ENCODE measurements around the gene PILRA.

PILRA gene

DNA sequence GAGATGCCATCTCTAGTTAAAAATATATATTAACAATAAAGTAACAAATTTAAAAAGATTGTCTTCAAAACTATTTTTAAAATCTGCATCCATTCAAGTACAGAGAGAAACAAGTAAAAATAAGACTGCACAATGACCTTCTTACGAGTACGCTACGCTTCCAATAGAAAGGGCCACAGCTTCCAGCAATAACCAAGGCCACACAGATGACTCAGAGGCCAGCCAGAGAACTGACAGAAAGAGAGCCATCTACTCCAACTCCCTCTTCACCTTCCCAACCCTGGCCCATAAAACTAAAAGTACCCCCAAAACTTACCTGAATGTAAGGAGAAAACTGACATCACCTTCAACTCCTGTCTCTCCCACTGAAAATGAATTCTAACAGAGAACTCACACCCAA lies 26.8 kb downstream of the PILRA start:
- H3K27me3 Mint-ChIP-seq: peaks cover 4% of the 10 kb centered on the region
- H3K9me3 Mint-ChIP-seq: no peaks in the 10 kb centered on the region

DNA sequence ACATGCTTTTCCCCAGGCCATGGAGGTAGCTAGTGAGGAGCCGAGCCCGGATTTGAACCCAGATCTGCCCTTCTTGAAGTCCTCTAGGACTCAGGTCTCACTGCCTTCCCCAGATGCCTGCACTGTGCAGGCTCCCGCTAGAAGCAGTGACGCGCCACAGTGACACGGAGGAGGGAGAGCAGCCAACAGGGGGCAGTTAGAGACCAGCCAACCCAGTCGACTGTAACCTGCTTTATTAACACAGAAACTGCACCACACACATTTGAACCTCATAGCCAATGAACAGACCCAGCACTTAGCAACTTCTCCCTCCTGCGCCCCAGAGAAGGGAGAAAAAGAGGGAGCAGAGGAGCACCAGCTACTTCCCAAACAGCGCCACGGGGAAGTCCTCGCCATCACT lies 27.4 kb downstream of the PILRA start:
- no peak overlapping the region for H3K27ac Mint-ChIP-seq
- H3K9me3 Mint-ChIP-seq: no peaks in the 10 kb centered on the region
- H3K4me3 Mint-ChIP-seq: no peak overlapping the region
- H3K27me3 Mint-ChIP-seq: peaks cover 4% of the 10 kb centered on the region
- no peaks in the 10 kb centered on the region for H3K36me3 Mint-ChIP-seq (ENCODE audit: low read depth)
- H3K4me1 Mint-ChIP-seq (ENCODE audit: low read depth): peaks cover 23% of the 10 kb centered on the region
- no peak for DNase-seq

More for the DNA sequence above, 26.8 kb downstream of the PILRA start:
- Mint-ChIP-seq H3K4me3 (no peak overlapping the region), H3K4me1 (ENCODE audit: low read depth) (peaks cover 25% of the 10 kb centered on the region), H3K36me3 (ENCODE audit: low read depth) (no peaks in the 10 kb centered on the region), H3K27ac (no peak overlapping the region)
- no peak for DNase-seq

DNA sequence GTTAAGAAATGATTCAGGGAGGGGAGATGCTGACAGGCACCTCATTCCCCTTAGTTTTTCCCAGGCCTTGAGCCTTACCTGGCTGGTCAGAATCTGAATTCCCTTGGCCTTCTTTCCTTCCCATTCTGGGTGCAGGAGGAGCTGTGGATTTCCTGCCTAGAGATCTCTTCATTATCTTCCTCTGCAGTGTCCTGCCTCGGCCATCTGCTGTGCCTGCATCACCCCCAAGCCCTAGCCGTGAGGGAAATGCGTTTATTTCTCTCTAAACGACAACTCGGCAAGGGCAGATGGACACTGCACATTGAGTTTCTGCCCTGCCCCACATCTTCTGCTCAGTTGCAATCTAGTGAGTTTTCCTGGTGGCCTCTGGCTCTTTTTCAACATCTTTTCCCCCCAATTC lies 28.5 kb downstream of the PILRA start:
- Mint-ChIP-seq H3K9me3 (no peaks in the 10 kb centered on the region), H3K27ac (no peak overlapping the region), H3K27me3 (peaks cover 4% of the 10 kb centered on the region), H3K4me3 (no peak overlapping the region), H3K36me3 (ENCODE audit: low read depth) (no peaks in the 10 kb centered on the region), H3K4me1 (ENCODE audit: low read depth) (peaks cover 15% of the 10 kb centered on the region)
- DNase-seq: no peak

DNA sequence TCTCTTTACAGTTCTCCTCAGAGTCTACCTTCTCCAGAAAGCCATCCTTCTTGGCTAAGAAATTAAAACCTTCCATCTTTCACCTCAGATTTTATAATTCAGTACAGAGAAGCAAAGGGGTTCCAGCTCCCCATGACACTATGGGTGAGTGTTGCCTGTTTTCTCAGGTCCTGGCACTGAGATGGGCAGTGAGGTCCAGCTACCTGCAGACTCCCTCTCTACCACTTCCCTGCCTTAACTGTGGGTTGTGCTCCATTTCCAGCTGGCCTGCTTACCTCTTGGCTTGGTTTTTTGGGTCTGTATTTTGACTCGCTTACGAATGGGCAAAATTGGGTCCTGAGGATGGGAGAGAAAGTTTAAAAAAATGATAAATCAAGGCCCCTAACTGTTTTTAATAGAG lies 29.0 kb downstream of the PILRA start:
- H3K4me1 Mint-ChIP-seq (ENCODE audit: low read depth): peaks cover 13% of the 10 kb centered on the region
- no peak overlapping the region for H3K27ac Mint-ChIP-seq
- H3K4me3 Mint-ChIP-seq: no peak overlapping the region
- H3K9me3 Mint-ChIP-seq: no peaks in the 10 kb centered on the region
- H3K27me3 Mint-ChIP-seq: peaks cover 4% of the 10 kb centered on the region
- H3K36me3 Mint-ChIP-seq (ENCODE audit: low read depth): no peaks in the 10 kb centered on the region
- no peak for DNase-seq

DNA sequence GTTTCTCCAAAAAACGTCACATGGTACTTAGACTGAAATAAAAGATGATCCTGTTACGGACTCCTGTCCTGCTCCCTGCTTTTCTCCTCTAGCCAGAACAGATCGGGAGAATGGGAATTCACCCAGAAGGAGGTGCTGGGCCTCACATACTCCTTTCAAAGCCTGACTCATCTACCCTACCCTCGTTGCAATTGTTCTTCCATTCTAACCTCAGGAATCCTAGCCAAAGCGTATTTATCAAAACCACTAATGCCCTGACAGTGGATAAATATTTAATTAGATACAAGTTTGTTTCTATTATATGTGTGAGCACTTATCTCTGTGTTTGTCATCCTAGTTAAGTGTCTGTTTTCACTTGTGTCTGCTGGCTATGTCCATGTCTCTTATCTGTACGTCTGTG lies 33.5 kb downstream of the PILRA start:
- Mint-ChIP-seq H3K27me3 (no peaks in the 10 kb centered on the region), H3K4me3 (no peak overlapping the region), H3K9me3 (no peaks in the 10 kb centered on the region), H3K36me3 (ENCODE audit: low read depth) (no peaks in the 10 kb centered on the region), H3K27ac (no peak overlapping the region), H3K4me1 (ENCODE audit: low read depth) (peaks cover 5% of the 10 kb centered on the region)
- DNase-seq: no peak

DNA sequence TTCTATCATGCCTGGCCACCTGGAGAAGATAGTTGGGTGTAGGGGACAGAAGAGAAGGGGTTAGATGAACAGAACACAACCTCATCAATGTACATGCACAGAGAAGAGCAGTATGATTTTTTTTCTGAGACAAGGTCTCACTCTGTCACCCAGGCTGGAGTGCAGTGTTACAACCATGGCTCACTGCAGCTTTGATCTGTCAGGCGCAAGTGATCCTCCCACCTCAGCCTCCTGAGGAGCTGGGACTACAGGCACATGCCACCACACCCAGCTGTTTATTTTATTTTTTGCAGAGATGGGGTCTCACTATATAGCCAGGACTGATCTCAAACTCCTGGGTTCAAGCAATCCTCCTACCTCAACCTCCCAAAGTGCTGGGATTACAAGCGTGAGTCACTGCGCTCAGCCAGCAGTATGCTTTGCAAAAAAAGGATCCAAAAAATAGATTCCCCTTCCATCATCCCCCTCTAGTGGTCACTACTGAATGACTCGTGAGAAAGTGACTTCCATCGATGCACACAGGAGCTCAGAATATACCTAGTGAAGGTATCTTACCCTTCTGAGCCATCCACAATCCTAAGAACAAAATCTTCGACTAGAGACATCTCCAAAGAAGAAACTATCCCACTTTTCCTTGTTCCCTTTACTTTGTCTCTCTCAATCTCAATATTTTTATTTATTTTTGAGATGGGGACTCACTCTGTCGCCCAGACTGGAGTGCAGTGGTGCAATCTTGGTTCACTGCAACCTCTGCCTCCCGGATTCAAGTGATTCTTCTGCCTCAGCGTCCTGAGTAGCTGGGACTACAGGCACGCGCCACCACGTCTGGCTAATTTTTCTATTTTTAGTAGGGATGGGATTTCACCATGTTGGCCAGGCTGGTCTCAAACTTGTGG lies 34.2 kb downstream of the PILRA start:
- Mint-ChIP-seq H3K4me1 (ENCODE audit: low read depth) (peaks cover 5% of the 10 kb centered on the region), H3K9me3 (no peaks in the 10 kb centered on the region), H3K27me3 (no peaks in the 10 kb centered on the region), H3K36me3 (ENCODE audit: low read depth) (no peaks in the 10 kb centered on the region), H3K4me3 (no peak overlapping the region), H3K27ac (no peak overlapping the region)
- DNase-seq: peak; percentile 47

DNA sequence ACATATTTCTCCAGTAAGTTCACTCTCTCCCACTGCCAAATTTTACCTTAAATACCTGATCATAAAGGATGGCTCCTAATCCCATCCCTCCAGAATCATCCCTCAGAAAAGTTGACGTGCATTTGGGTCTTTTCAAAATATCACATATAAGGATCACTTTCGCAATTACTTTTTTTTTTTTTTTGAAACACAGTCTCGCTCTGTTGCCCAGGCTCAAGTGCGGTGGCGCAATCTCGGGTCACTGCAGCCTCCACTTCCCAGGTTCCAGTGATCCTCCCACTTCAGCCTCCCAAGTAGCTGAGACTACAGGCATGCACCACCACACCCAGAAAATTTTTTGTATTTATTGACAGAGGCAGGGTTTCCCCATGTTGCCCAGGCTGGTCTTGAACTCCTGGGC lies 37.8 kb downstream of the PILRA start:
- no peaks in the 10 kb centered on the region for H3K27me3 Mint-ChIP-seq
- no peak overlapping the region for H3K27ac Mint-ChIP-seq
- H3K36me3 Mint-ChIP-seq (ENCODE audit: low read depth): no peaks in the 10 kb centered on the region
- DNase-seq: no peak
- H3K4me3 Mint-ChIP-seq: no peak overlapping the region
- H3K9me3 Mint-ChIP-seq: no peaks in the 10 kb centered on the region
- peaks cover 5% of the 10 kb centered on the region for H3K4me1 Mint-ChIP-seq (ENCODE audit: low read depth)

DNA sequence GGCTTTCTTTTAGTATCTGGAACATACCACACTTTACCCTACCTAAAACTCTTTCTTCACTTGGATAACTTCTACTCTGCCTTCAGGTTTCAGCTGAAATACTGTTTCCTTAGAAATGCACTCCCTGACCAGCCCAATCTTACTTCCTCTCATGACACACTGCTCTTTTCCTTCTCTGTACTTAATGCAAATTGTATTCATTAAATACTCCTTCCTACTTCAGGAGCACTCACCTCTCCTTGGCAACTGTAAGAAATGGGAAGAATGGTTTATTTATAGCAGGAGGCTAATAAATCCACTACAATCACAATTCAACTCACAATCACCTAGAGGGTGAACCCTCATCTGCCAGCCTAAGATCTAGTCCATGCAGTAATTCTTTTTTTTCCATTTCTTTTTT lies 40.1 kb downstream of the PILRA start:
- H3K4me3 Mint-ChIP-seq: no peak overlapping the region
- H3K9me3 Mint-ChIP-seq: no peaks in the 10 kb centered on the region
- H3K27me3 Mint-ChIP-seq: no peaks in the 10 kb centered on the region
- no peaks in the 10 kb centered on the region for H3K36me3 Mint-ChIP-seq (ENCODE audit: low read depth)
- no peaks in the 10 kb centered on the region for H3K4me1 Mint-ChIP-seq (ENCODE audit: low read depth)
- no peak for DNase-seq
- H3K27ac Mint-ChIP-seq: no peak overlapping the region

DNA sequence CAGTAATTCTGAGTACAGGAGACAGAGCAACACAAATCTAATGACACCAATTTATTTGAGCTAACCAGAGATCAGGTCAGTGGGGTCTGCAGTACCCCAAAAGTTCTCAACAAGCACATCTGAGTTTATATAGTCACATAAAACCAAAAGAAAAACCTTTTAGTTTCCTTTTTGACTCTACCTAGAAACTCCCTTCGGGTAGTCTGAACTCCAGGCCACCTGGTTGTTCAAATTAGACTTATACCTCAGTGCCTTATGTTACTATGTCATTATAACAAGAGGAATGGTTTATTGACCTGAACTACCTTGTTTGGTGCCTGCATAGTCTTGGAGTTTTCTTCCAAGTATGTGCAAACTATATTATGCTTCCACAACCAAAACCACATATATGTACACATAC lies 40.6 kb downstream of the PILRA start:
- Mint-ChIP-seq H3K9me3 (no peaks in the 10 kb centered on the region), H3K4me3 (no peak overlapping the region), H3K27me3 (no peaks in the 10 kb centered on the region), H3K4me1 (ENCODE audit: low read depth) (no peaks in the 10 kb centered on the region), H3K36me3 (ENCODE audit: low read depth) (no peaks in the 10 kb centered on the region), H3K27ac (no peak overlapping the region)
- DNase-seq: no peak

DNA sequence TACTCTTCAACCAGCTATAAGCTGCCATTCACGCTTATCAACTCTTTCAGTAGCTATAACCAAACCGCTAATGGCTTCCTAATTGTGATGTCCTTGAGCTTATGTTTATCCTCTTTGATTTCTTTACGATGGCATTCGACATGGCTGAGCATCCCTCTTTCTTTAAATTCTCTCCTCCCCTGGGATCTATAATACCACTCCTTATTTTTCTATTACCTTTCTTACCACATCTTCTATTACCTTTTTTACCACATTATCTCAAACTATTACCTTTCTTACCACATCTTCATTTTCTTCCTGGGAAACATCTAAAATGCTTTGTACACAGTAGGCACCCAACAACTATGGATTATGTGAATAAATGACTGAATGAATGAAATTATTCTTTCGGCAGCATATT lies 42.2 kb downstream of the PILRA start:
- Mint-ChIP-seq H3K27ac (no peak overlapping the region), H3K9me3 (no peaks in the 10 kb centered on the region), H3K27me3 (no peaks in the 10 kb centered on the region), H3K36me3 (ENCODE audit: low read depth) (no peaks in the 10 kb centered on the region), H3K4me1 (ENCODE audit: low read depth) (no peaks in the 10 kb centered on the region), H3K4me3 (no peak overlapping the region)
- no peak for DNase-seq

DNA sequence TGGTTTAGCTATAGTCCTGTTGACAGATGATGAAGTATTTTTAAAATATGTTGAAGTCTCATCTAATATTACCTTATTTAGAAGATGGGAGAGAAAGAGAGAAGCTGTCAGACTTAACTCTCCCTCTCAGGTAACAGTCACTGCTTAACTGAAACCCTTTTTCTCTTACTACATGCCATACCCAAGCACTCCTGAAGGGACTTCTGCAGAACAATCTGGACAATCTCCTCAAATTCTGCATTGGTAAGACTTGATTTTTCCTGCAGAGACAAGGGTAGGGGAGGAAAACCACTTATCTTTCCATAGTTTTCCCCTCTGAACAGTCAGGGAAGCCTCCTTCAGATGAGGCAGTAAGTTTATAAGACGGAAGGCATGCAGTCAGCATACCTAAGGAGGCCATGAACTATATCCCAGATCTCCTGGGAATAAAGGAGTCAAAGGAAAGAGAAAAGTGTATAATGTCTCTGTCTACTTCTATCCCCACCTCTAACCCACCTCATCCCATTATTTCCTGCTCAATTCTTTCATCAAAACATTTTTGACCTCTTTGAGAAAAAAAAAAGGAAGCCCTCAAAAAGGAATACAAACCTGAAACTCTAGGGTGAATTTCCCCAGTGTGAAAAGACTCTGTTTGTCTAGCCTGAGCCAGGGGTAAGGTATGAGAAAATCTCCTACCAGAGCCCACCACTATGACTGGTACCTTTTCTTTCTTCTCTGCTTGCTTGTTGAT lies 45.8 kb downstream of the PILRA start:
- Mint-ChIP-seq H3K27ac (no peak overlapping the region), H3K9me3 (no peaks in the 10 kb centered on the region), H3K4me3 (no peak overlapping the region), H3K4me1 (ENCODE audit: low read depth) (no peaks in the 10 kb centered on the region), H3K36me3 (ENCODE audit: low read depth) (no peaks in the 10 kb centered on the region), H3K27me3 (no peaks in the 10 kb centered on the region)
- no peak for DNase-seq

DNA sequence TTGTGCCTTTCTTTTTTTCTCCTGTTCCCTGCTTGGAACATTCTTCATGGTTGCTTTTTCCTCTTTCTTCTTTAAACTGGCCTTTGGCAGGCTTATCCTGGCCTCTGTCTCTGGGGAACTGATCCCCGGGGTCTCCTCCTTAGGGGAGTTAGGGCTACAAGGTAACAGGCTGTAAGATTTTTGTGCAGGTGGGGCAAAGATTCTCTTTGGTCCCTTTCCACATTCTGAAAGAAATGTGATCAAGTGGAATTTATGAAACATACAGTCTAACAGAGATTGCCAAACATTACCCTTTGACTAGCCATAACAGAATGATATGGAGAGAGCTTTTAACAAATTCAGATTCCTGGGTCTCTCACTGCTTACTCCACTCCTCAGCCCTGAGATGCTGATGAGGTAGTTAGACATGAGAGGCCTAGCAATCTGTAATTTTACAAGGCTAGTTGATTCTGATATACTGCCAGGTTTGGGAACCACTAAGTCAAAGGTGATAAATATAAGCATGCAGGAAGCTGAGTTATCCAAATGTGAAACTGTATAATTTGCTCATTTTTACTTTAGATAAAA lies 46.5 kb downstream of the PILRA start:
- H3K4me3 Mint-ChIP-seq: no peak overlapping the region
- H3K9me3 Mint-ChIP-seq: no peaks in the 10 kb centered on the region
- no peak overlapping the region for H3K27ac Mint-ChIP-seq
- H3K27me3 Mint-ChIP-seq: no peaks in the 10 kb centered on the region
- H3K4me1 Mint-ChIP-seq (ENCODE audit: low read depth): no peaks in the 10 kb centered on the region
- H3K36me3 Mint-ChIP-seq (ENCODE audit: low read depth): no peaks in the 10 kb centered on the region
- DNase-seq: no peak

DNA sequence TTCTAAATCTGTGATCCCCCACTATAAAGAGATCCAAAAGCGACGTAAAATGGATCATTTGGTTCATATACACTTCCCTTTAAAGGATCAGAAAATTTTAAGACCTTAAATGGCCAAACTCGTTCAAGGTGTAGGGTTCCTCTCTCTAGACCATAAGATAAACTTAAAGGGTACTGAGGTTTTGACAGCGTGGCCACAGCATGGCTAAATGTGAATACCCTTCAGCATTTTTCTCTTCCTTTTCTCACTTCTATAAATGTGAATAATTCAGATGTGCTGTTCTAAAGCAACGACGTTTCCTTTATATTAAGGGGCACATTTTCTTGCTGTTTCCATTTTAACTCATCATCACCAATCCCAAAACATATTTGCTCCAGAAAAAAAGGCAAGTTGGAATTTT lies 50.0 kb downstream of the PILRA start:
- peaks cover 3% of the 10 kb centered on the region for H3K4me1 Mint-ChIP-seq (ENCODE audit: low read depth)
- DNase-seq: no peak
- H3K27ac Mint-ChIP-seq: no peak overlapping the region
- H3K9me3 Mint-ChIP-seq: no peaks in the 10 kb centered on the region
- peaks cover 4% of the 10 kb centered on the region for H3K36me3 Mint-ChIP-seq (ENCODE audit: low read depth)
- no peak overlapping the region for H3K4me3 Mint-ChIP-seq
- H3K27me3 Mint-ChIP-seq: no peaks in the 10 kb centered on the region

DNA sequence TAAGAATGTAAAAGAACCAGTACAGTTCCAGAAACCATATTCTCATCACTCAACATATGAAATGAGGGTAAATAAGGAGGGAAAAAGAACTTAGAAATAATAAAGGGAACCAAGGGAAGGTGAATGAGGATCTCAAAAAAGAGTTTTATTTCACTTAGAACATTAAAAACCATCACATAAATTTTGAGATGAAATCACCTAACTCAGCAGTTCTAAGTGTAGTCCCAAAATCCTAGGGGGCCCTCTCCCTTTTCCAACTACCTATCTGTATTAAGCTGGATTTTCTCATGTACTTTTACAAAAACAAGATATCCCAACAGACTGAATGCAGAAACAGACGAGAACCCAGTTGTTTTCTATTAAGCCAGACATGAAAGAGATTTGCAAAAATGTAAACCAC lies 52.1 kb downstream of the PILRA start:
- peaks cover 10% of the 10 kb centered on the region for H3K4me1 Mint-ChIP-seq (ENCODE audit: low read depth)
- peaks cover 19% of the 10 kb centered on the region for H3K36me3 Mint-ChIP-seq (ENCODE audit: low read depth)
- H3K27me3 Mint-ChIP-seq: peaks cover 4% of the 10 kb centered on the region
- no peak for DNase-seq
- H3K27ac Mint-ChIP-seq: no peak overlapping the region
- H3K9me3 Mint-ChIP-seq: no peaks in the 10 kb centered on the region
- no peak overlapping the region for H3K4me3 Mint-ChIP-seq

DNA sequence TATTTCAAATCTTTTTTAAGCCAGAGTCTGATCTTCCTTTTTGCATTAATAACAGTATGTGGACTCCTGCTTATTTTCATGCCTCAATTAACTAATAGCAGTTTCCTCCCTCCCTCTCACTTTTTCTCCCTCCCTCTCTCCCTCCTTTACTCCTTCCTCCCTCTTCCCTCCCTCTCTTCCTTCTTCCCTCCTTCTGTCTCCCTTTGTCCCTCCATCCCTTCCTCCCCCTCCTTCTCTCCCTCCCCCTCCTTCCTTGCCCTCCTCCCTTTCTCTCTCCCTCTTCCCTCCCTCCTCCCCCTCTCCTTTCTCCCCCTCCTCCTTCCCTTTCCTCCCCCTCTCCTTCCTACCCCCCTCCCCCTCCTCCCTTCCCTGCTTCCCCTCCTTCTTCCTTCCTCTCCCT lies 53.2 kb downstream of the PILRA start:
- no peak for DNase-seq
- Mint-ChIP-seq H3K4me3 (no peak overlapping the region), H3K27me3 (peaks cover 4% of the 10 kb centered on the region), H3K9me3 (no peaks in the 10 kb centered on the region), H3K4me1 (ENCODE audit: low read depth) (peaks cover 20% of the 10 kb centered on the region), H3K36me3 (ENCODE audit: low read depth) (peaks cover 31% of the 10 kb centered on the region), H3K27ac (no peak overlapping the region)
